ENCODE measurements around the gene FAM50A. TPM values are rescaled to one million over a fixed set of nuclear protein-coding genes. Genes with fewer than 3 reads are reported as not detected.
"Not testable (repeated sequence)": the region's sequence is repeated elsewhere in the genome, so short reads cannot be mapped to it uniquely, and the experiment has no call there.

Gene FAM50A
- total RNA-seq, 3 donors from 2014 or later (not counting 1 experiment from before 2014, with no cell fraction given), result 48.9 to 63.2 (median 54.1) TPM

DNA sequence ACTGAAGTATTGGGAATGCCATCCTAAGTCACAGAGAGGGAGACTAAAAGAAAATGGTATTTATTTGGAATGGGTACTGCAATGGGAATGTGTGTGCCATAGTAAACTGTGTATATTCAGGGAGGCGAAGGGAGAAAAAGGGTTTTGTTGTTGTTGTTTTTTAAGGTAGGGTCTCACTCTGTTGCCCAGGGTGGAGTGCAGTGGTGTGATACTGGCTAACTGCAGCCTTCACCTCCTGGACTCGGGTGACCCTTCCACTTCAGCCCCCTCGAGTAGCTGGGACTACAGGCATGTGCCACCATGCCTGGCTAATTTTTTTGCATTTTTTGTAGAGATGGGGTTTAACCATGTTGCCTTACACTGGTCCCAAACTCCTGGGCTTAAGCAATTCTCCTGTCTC lies 50.8 kb downstream of the FAM50A start:
- no peak overlapping the region for H3K4me3 ChIP-seq (ENCODE audit: low read length)
- peaks cover 10% of the 10 kb centered on the region for H3K4me1 ChIP-seq (ENCODE audit: control insufficient read depth, insufficient read depth, low read length)
- H3K27me3 ChIP-seq (ENCODE audit: control insufficient read depth, insufficient read depth, low read length), result no peaks in the 10 kb centered on the region
- no peaks in the 10 kb centered on the region for H3K9me3 ChIP-seq (ENCODE audit: control insufficient read depth, insufficient read depth, low read length)
- H3K4me1 Mint-ChIP-seq, result peaks cover 3% of the 10 kb centered on the region in 2 donors
- no peaks in the 10 kb centered on the region for H3K36me3 Mint-ChIP-seq
- H3K36me3 ChIP-seq (ENCODE audit: control insufficient read depth, insufficient read depth, low read length), result no peaks in the 10 kb centered on the region
- ATAC-seq (no peak), DNase-seq (no peak)
- no peaks in the 10 kb centered on the region for H3K27me3 Mint-ChIP-seq (ENCODE audit: low read depth in 2 of 2)
- no peak overlapping the region for H3K4me3 Mint-ChIP-seq
- intact Hi-C loops (cut with micrococcal nuclease), result no loop called here
- WGBS (ENCODE audit: insufficient coverage), result 76% methylated on average over 3 of the region's 3 CpGs
- TF ChIP-seq, protein P1, sequence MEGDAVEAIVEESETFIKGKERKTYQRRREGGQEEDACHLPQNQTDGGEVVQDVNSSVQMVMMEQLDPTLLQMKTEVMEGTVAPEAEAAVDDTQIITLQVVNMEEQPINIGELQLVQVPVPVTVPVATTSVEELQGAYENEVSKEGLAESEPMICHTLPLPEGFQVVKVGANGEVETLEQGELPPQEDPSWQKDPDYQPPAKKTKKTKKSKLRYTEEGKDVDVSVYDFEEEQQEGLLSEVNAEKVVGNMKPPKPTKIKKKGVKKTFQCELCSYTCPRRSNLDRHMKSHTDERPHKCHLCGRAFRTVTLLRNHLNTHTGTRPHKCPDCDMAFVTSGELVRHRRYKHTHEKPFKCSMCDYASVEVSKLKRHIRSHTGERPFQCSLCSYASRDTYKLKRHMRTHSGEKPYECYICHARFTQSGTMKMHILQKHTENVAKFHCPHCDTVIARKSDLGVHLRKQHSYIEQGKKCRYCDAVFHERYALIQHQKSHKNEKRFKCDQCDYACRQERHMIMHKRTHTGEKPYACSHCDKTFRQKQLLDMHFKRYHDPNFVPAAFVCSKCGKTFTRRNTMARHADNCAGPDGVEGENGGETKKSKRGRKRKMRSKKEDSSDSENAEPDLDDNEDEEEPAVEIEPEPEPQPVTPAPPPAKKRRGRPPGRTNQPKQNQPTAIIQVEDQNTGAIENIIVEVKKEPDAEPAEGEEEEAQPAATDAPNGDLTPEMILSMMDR (IDR thresholded peaks at IDR 0.05), result no peak
- H3K9me3 Mint-ChIP-seq, result no peaks in the 10 kb centered on the region
- H3K27ac Mint-ChIP-seq, result no peak overlapping the region
- H3K27ac ChIP-seq (ENCODE audit: low read length), result no peak overlapping the region

DNA sequence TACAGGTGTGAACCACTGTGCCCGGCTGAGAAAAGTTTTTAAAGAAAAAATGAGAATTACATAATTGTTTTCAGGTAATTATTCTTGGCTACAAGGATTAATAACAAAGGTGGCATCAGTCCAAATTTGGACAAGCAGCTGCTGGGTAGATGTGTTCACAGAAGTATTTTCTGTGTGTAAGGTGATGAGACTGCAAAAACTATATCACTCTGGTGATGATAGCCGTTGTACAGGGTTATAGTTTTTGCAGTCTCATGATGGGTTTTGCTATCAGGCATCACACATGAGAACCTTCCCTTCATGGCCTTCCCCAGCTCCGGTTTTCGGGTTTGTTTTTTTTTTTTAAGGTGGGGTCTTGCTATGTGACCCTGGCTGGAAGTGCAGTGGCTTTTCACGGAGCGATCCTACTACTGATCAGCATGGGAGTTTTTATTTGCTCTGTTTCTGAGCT lies 51.6 kb downstream of the FAM50A start:
- Histone ChIP-seq H3K27ac (ENCODE audit: low read length) (no peak overlapping the region), H3K9me3 (ENCODE audit: control insufficient read depth, insufficient read depth, low read length) (no peaks in the 10 kb centered on the region), H3K27me3 (ENCODE audit: control insufficient read depth, insufficient read depth, low read length) (no peaks in the 10 kb centered on the region), H3K36me3 (ENCODE audit: control insufficient read depth, insufficient read depth, low read length) (no peaks in the 10 kb centered on the region), H3K4me1 (ENCODE audit: control insufficient read depth, insufficient read depth, low read length) (peaks cover 6% of the 10 kb centered on the region), H3K4me3 (ENCODE audit: low read length) (no peak overlapping the region)
- Mint-ChIP-seq H3K9me3 (no peaks in the 10 kb centered on the region), H3K27me3 (ENCODE audit: low read depth in 2 of 2) (no peaks in the 10 kb centered on the region), H3K4me1 (no peaks in the 10 kb centered on the region), H3K36me3 (no peaks in the 10 kb centered on the region), H3K27ac (no peak overlapping the region), H3K4me3 (no peak overlapping the region)
- DNase-seq (no peak), ATAC-seq (no peak)
- TF ChIP-seq, protein P1 (IDR thresholded peaks at IDR 0.05), result no peak
- WGBS (ENCODE audit: insufficient coverage), result 81% methylated on average over 5 of the region's 6 CpGs
- intact Hi-C loops (cut with micrococcal nuclease), result no loop called here

DNA sequence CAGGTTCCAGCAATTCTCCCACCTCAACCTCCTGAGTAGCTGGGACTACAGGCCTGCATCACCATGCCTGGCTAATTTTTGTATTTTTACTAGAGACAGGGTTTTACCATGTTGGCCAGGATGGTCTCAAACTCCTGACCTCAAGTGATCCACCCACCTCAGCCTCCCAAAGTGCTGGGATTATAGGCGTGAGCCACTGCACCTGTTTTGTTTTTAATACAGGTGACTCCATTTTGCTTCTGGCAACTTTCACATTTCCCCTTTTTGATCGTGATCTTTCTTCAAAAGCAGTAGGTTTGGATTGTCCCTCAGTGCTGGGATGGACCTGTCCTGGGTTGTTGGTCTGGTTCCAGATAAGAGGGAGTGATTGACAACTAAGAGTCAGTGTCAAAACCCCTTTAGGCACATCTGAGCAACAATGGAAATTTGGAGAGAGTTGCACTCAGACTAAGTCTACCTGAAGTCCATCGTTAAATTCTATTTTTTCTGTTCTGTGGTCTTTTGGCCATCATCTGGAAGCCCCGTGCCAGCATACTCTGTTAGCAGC lies 52.7 kb downstream of the FAM50A start:
- H3K27ac Mint-ChIP-seq; DNase-seq; H3K27me3 Mint-ChIP-seq (ENCODE audit: low read depth in 2 of 2); H3K9me3 ChIP-seq (ENCODE audit: control insufficient read depth, insufficient read depth, low read length); H3K27ac ChIP-seq (ENCODE audit: low read length); H3K4me1 Mint-ChIP-seq; H3K9me3 Mint-ChIP-seq; intact Hi-C loops (cut with micrococcal nuclease); H3K36me3 ChIP-seq (ENCODE audit: control insufficient read depth, insufficient read depth, low read length); ATAC-seq; H3K27me3 ChIP-seq (ENCODE audit: control insufficient read depth, insufficient read depth, low read length); H3K36me3 Mint-ChIP-seq; H3K4me3 ChIP-seq (ENCODE audit: low read length); H3K4me3 Mint-ChIP-seq; H3K4me1 ChIP-seq (ENCODE audit: control insufficient read depth, insufficient read depth, low read length): not testable (repeated sequence)
- 89% methylated on average over 3 of the region's 4 CpGs for WGBS (ENCODE audit: insufficient coverage)

Other genes starting within 250 kb of the FAM50A start
- gene OPN1MW2, start 224.4 kb upstream of the FAM50A start, total RNA-seq, result not detected
- gene OPN1MW3, start 186.6 kb upstream of the FAM50A start, total RNA-seq, result not detected
- gene TEX28, start 149.0 kb upstream of the FAM50A start, total RNA-seq, result under 1 TPM in 1 of 3 donors, not detected in 2; 0.61 TPM
- 10 to 100 TPM; 17.1 to 42.8 (median 28.8) TPM for gene TKTL1, start 148.3 kb upstream of the FAM50A start, total RNA-seq
- 1,000 to 10,000 TPM; 2,872 to 3,483 (median 2,927) TPM for gene FLNA, start 69.5 kb upstream of the FAM50A start, total RNA-seq
- 100 to 1,000 TPM; 141 to 175 (median 152) TPM for gene EMD, start 64.8 kb upstream of the FAM50A start, total RNA-seq
- gene RPL10, start 45.8 kb upstream of the FAM50A start, total RNA-seq, result 1,000 to 10,000 TPM; 2,249 to 2,456 (median 2,324) TPM
- 10 to 100 TPM; 16.7 to 19.6 (median 16.8) TPM for gene DNASE1L1, start 34.9 kb upstream of the FAM50A start, total RNA-seq
- gene TAFAZZIN, start 32.6 kb upstream of the FAM50A start, total RNA-seq, result 10 to 100 TPM; 67.3 to 87.2 (median 67.7) TPM
- 10 to 100 TPM; 62.4 to 71.7 (median 65.9) TPM for gene ATP6AP1, start 15.5 kb upstream of the FAM50A start, total RNA-seq
- gene GDI1, start 7.0 kb upstream of the FAM50A start, total RNA-seq, result 100 to 1,000 TPM; 138 to 174 (median 140) TPM
- gene PLXNA3, start 14.1 kb downstream of the FAM50A start, total RNA-seq, result 10 to 100 TPM; 20.8 to 34.3 (median 32.2) TPM
- gene LAGE3, start 35.1 kb downstream of the FAM50A start, total RNA-seq, result 10 to 100 TPM; 10.8 to 12.5 (median 10.9) TPM
- 10 to 100 TPM; 11.7 to 22.4 (median 17.6) TPM for gene UBL4A, start 42.5 kb downstream of the FAM50A start, total RNA-seq
- gene SLC10A3, start 46.5 kb downstream of the FAM50A start, total RNA-seq, result 10 to 100 TPM; 26.5 to 42.1 (median 31.8) TPM
- 10 to 100 TPM; 31.1 to 38.0 (median 37.3) TPM for gene FAM3A, start 72.1 kb downstream of the FAM50A start, total RNA-seq
- gene G6PD, start 102.7 kb downstream of the FAM50A start, total RNA-seq, result 100 to 1,000 TPM; 184 to 220 (median 197) TPM
- gene IKBKG, start 103.5 kb downstream of the FAM50A start, total RNA-seq, result 10 to 100 TPM; 64.8 to 84.6 (median 84.1) TPM
- not detected for gene CTAG1A, start 141.0 kb downstream of the FAM50A start, total RNA-seq
- gene CTAG1B, start 175.1 kb downstream of the FAM50A start, total RNA-seq, result not detected
- gene CTAG2, start 209.4 kb downstream of the FAM50A start, total RNA-seq, result not detected